Motor neuron (in vitro differentiated cells): ENCODE data around the gene HBEGF. TPM values are rescaled to one million over a fixed set of nuclear protein-coding genes. Genes with fewer than 3 reads are reported as not detected.

ENCODE experiments used
- ATAC-seq, 8 experiments: fragments of 200-7000 bp; cut with Tn5 transposase; replicated peaks in 6 of 8; 2 replicates each; pipeline ENCODE4 v1.8.0; 2021; ENCODE audit warnings: mild to moderate bottlenecking in 8 of 8, moderate library complexity in 8 of 8
- H3K27ac ChIP-seq, 2 donors: fragments of 250-450 bp; sonication (Bioruptor Pico); 2 replicates each; pipeline ENCODE4 v1.9.0; 2021; ENCODE audit warnings: antibody characterized with exemption in 2 of 2, mild to moderate bottlenecking in 2 of 2, moderate library complexity in 1 of 2
- H3K4me1 ChIP-seq, 2 donors: fragments of 250-450 bp; sonication (Bioruptor Pico); replicated peaks in 1 of 2; 2 replicates each; pipeline ENCODE4 v1.6.1; 2021; ENCODE audit warnings: antibody characterized with exemption in 2 of 2, mild to moderate bottlenecking in 2 of 2, moderate library complexity in 1 of 2
- H3K4me3 ChIP-seq, 5 donors: fragments of 250-450 bp; sonication (Bioruptor Pico); 2 replicates each; pipeline ENCODE4 v1.9.0; 2021; ENCODE audit warnings: antibody characterized with exemption in 5 of 5, mild to moderate bottlenecking in 5 of 5, moderate library complexity in 4 of 5
- WGBS, 10 experiments: fragments of 450-650 bp; shearing (Covaris generic); methylation state at CpG; one replicate each; pipeline ENCODE4 v1.0.0; 2022; 5-methylcytosine and 5-hydroxymethylcytosine counted together
- in situ Hi-C, 9 experiments: fragments of 400-800 bp; cut with MboI; loops; one replicate each; pipeline ENCODE4 v1.15.0; 2021; ENCODE audit warnings: low sequenced_read_pairs in 9 of 9, low pct_unique_long_range_greater_than_20kb in 2 of 9; ENCODE audit not compliant: unreplicated experiment in 9 of 9
- total RNA-seq, 8 experiments: library from RNA; unstranded; fragments of 300-600 nt; gene quantifications; 2 replicates each; pipeline versions ENCODE4 v1.2.3 to v1.2.4, GENCODE V29; 2022

HBEGF gene
- total RNA-seq, 8 experiments from 2014 or later, result 0.54 to 36.0 (median 1.9) TPM

DNA sequence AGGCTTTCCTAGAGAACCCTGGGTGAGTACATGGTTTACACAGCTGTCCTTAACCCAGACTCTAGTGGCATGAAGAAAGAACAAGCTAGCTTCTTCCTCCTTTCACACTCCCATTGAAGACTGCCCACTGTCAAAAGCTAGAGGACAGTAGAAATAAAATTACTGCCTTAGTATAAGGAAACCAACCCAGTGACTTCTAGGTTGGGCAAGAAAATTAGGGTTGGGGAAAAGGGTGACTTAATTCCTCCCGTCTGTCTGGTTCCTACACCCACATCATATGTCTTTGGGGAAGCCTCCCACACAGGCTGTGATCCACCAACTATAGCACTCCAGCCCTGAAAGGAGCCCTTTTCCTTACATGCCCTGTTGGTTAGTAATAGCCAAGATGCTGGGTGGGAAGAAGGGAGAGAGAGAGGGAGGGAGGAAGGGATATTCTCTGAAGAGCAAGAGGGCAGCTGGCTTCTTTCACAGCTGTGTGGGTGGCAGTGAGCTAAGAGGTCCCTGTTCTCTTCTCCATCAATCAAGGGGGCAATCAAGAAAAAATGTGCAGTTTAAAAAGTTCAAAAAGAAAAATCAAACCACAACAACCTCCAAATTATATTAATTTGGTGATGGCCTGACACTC lies 21.7 kb downstream of the HBEGF start:
- H3K4me1 ChIP-seq, result peaks cover 0 to 8% of the 10 kb centered on the region in 2 donors
- in situ Hi-C loops, result no loop called here
- H3K27ac ChIP-seq, result no peak overlapping the region
- H3K4me3 ChIP-seq, result no peak overlapping the region
- ATAC-seq, result no peak
- 0 to 100% (median 40%) methylated on average over 1 of the region's 1 CpG; no CpG with 5 or more reads in 3 of the 10 experiments for WGBS, 10 experiments

DNA sequence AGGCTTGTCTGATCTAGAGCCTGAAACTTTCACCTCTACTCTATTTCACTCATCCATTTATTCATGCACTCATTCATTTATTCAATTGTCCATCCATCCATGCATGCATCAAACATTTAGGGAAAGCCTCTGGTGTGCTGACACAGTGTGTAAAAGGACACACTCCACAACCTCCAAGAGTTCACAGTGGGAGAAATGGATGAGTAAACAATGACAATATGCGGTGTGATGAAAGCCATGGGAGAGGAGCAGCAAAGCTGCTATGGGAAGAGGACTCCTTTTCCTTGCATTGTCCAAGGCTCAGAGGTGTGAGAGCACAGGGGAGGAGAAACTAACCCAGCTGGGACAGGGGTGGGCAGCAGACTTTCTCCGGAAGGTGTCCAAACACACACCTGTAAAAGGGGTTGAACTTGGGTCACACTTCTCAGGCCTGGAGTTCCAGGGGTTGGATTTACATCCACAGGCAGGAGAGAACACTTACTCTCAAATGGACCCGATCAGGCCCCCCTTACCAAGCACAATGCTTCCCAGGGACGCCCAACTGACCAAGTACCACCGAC lies 22.3 kb downstream of the HBEGF start:
- Histone ChIP-seq H3K4me1 (peaks cover 0 to 8% of the 10 kb centered on the region in 2 donors), H3K27ac (no peak overlapping the region), H3K4me3 (no peak overlapping the region)
- 40 to 100% (median 69%) methylated on average over 1 to 2 of the region's 5 CpGs; no CpG with 5 or more reads in 4 of the 10 experiments for WGBS, 10 experiments
- in situ Hi-C loops, result no loop called here
- ATAC-seq, result no peak

DNA sequence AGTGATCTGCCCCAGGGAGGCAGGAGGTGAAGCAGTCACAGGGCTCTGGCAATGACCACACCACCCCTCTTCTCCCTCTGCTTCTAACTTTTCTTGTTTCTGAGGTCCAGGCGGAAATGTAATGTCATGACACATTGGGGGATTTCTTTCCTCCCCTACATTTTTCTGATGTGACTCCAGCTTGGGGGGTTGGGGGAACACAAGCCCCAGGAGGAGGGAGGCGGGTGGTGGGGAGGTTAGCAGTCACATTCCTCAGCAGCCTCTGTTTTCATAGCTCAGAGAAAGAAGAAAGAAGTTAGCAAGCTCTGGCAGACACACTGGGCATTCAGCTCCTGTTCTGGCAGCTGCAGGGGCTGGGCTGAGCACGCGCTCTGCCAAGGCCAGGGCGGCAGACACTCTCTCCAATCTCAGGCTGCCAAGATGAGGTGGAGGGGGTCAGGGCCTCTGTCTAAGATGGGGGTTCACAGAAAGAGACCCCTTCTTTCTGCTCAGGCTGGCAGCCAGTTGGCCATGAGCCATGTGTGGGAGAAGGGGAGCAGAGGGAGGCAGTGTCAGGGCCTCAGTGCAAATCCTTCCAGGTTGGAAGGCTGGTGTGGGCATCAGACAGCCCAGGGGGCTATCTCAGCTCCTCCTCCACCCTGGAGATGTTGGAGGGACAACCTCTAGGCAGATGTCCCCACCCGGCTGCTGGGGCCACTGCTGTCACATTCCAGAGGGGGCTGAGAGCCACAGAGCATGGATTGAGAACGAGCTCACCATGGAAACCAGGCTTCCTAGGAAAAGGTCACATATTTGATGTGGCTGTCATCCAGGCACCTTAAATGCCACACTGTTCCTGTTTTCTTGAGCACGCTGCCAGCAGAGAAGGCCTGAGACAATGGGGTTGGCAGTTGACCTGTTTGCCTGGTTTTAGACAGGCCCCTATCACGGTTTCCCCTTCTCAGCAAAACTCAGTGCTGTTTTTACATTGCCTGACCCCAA lies 23.4 kb downstream of the HBEGF start:
- 40 to 100% (median 72%) methylated on average over 1 to 4 of the region's 9 CpGs; no CpG with 5 or more reads in 3 of the 10 experiments for WGBS, 10 experiments
- in situ Hi-C loops, result no loop called here
- peak in 3 of 8 experiments; percentile 42 to 82 (median 59) for ATAC-seq
- Histone ChIP-seq H3K4me3 (no peak overlapping the region), H3K27ac (no peak overlapping the region), H3K4me1 (peaks cover 0 to 8% of the 10 kb centered on the region in 2 donors)

DNA sequence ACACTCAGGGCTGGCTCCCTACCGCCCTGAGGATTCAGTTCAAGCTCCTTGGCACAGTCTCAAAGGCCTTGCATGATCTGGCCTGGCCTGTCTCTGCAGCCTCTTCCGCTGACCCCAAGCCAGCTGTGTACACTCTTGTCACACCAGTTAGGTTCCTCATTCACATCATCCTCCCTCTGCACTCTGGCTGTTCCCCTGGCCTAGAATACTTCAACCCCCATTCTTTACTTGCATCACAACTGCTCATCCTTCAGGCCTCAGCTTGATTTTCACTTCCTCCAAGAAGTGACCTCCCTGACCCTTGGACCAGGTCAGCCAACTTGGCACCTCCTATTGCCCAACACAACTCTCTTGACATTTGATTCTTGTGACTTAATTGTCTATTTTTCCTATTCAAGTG lies 24.6 kb downstream of the HBEGF start:
- Histone ChIP-seq H3K27ac (no peak overlapping the region), H3K4me1 (peaks cover 0 to 2% of the 10 kb centered on the region in 2 donors), H3K4me3 (no peak overlapping the region)
- in situ Hi-C loops, result no loop called here
- WGBS, 10 experiments, result 33 to 100% (median 100%) methylated on average over 1 to 2 of the region's 2 CpGs; no CpG with 5 or more reads in 5 of the 10 experiments
- ATAC-seq, result no peak

DNA sequence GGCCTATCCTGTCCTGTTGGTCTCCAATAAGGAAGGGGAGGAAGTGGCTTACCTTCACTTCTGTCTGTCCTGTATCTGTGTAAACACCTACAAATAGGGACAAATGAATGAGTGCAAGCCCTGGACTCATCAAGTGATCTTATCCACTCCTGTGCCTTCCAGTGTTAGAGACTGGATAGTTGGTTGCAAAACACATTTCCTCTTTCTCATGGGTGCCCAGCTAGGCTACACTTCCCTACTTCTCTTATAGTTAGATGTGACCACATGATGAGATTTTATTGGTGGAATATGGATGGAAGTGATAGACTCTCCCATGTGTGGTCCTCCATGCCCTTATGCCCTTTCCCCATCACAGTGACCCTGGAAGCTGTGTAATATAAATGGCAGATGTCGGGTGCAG lies 26.6 kb downstream of the HBEGF start:
- in situ Hi-C loops, result no loop called here
- ATAC-seq, result no peak
- peaks cover 0 to 2% of the 10 kb centered on the region in 2 donors for H3K4me1 ChIP-seq
- WGBS, 10 experiments, result 80 to 83% methylated on average over 1 of the region's 1 CpG; no CpG with 5 or more reads in 8 of the 10 experiments
- no peak overlapping the region for H3K27ac ChIP-seq
- H3K4me3 ChIP-seq, result no peak overlapping the region

DNA sequence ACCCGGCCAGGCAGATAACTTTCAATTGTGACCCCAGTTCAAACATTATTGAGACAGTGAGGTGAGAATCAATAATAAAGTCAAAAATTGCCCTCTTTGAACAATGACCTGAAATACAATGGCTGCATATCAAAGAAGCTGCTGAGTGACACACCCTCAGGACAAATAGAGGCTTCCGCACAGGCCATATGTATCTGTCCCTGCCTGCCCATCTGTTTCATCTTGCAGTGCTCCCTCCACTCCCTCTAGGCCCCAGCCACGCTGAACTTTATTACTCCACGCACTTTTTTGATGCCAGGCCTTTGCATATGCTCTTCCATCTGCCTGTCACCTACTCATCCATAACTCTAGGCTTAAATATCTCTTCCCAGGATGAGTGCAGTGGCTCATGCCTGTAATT lies 27.6 kb downstream of the HBEGF start:
- no peak overlapping the region for H3K27ac ChIP-seq
- in situ Hi-C loops, result no loop called here
- no peak overlapping the region for H3K4me3 ChIP-seq
- ATAC-seq, result no peak
- peaks cover 0 to 2% of the 10 kb centered on the region in 2 donors for H3K4me1 ChIP-seq
- WGBS, 10 experiments, result 36 to 100% (median 80%) methylated on average over 1 to 4 of the region's 4 CpGs; no CpG with 5 or more reads in 3 of the 10 experiments

DNA sequence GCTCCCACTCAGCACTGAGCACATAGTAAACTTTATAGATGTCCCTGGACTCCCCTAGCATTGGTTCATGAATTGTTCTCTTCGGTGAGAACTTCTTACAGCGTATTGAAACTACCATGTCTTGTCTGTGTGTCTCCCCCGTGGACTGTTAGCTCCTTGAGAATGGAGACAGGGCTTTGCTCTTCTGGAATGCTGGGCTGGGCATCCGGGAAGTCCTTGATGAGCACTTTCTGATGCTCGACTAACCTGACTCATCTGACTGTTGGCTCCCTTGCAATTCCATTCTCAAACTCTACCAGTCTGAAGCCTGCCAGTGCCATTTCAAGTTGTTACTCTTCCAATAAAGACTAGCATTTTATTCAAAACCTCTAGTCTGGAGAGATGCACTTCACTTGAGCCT lies 28.5 kb downstream of the HBEGF start:
- no peak overlapping the region for H3K27ac ChIP-seq
- 27 to 92% (median 79%) methylated on average over 1 to 5 of the region's 5 CpGs; no CpG with 5 or more reads in 3 of the 10 experiments for WGBS, 10 experiments
- ATAC-seq, result peak in 3 of 8 experiments; percentile 42 to 74 (median 56)
- no peak overlapping the region for H3K4me3 ChIP-seq
- in situ Hi-C loops, result no loop called here
- H3K4me1 ChIP-seq, result no peaks in the 10 kb centered on the region

DNA sequence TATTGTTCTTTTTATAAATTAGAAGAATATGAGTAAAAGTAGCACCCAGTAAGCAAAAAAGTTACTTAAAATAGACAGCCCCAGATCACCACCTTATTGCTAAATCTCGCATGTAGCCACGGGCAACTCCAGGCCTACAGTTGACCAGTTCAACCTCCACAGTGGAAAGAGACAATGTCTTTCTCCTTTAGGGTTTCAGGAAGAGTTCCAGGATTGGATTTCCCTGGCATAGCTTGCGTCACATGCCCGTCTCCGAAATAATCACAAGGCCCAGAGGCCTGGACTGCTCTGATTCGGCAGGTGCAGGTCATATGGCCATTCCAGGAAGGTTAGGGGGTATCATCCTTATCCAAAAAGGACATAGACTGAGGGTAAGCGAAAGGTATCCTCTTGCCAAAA lies 33.6 kb downstream of the HBEGF start:
- Histone ChIP-seq H3K4me1 (no peaks in the 10 kb centered on the region), H3K27ac (no peak overlapping the region), H3K4me3 (no peak overlapping the region)
- in situ Hi-C loops, result no loop called here
- ATAC-seq, result no peak
- WGBS, 10 experiments, result 85 to 100% (median 88%) methylated on average over 1 to 7 of the region's 7 CpGs; no CpG with 5 or more reads in 2 of the 10 experiments

DNA sequence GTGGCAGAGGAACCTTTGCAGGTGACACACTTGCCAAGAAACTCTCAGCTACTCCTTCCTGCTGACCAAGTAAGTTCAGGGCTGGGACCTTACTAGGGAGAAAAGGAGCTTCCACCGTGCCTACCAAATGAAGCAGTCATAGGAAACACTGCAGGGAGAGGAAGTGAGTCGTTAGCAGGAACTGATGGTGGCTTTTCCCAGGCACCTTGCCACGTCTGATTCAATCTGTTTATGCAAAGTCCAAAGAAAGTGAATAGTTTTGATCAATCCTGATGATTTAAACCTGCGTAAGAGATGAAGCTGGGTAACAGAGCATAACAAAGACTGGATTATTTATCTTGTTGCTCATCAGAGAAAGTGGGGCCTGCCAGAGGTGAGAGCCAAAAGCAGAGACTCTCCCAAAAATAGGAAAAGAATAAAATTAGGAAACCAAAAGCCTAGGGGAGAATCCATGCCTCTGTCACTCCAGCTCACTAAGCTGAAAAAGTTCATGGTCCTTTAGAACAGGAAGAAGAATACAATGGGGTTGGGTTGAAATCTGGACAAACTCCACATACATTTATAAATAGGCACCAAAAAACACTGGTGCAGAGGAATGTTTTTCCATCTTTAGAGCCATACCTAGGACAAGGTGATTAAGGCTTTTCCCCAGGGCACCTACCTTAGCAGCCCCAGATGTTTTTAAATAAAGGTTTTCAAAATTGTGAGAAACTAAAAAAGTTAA lies 34.2 kb downstream of the HBEGF start:
- 0 to 80% (median 30%) methylated on average over 1 to 4 of the region's 4 CpGs; no CpG with 5 or more reads in 1 of the 10 experiments for WGBS, 10 experiments
- in situ Hi-C loops, result no loop called here
- Histone ChIP-seq H3K27ac (no peak overlapping the region), H3K4me1 (no peaks in the 10 kb centered on the region), H3K4me3 (no peak overlapping the region)
- ATAC-seq, result peak in 2 of 8 experiments; percentile 60 to 75

DNA sequence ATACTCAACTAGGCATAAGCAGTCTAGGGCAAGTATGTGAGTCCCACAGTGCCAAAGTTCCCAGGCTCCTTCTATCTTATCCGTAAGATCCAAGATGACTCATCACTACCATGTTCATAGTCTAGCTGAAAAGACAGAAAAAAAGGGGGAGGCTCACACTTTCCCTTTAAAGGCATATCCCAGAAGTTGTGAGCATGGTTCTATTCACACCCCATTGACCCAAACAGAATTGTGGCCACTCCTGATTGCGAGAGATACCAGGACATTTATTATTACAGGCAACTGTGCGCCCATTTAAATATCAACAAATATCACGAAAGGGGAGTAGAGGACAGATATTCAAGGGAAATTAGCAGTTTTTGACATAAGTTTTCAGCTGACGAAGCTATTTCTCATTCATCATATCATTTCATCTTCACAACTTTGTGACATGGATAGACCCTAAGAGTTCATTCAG lies 35.4 kb downstream of the HBEGF start:
- H3K27ac ChIP-seq, result no peak overlapping the region
- peak in 7 of 8 experiments; percentile 57 to 85 (median 73) for ATAC-seq
- H3K4me3 ChIP-seq, result no peak overlapping the region
- WGBS, 10 experiments, result 42 to 90% (median 74%) methylated on average over 2 to 5 of the region's 5 CpGs; no CpG with 5 or more reads in 3 of the 10 experiments
- in situ Hi-C loops, result no loop called here
- no peaks in the 10 kb centered on the region for H3K4me1 ChIP-seq

DNA sequence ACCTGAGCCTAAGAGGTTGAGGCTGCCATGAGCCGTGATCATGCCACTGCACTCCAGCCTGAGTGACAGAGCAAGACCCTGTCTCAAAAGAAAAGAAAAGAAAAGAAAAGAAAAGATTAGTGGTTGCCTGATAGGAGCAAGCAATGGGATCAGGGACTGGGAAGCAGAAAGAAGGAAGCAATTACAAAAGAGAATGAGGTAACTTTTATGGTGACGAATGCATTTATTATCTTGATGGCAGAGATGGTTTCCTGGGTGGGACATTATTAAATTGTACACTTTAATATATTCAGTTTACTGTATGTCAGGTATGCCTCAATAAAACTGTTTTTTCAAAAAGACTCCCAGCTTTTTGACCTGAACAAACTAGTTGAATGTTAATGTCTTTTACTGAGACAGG lies 36.0 kb downstream of the HBEGF start:
- no peak for ATAC-seq
- Histone ChIP-seq H3K4me3 (no peak overlapping the region), H3K4me1 (no peaks in the 10 kb centered on the region), H3K27ac (no peak overlapping the region)
- in situ Hi-C loops, result no loop called here
- WGBS, 10 experiments, result 38 to 100% (median 66%) methylated on average over 1 to 2 of the region's 2 CpGs; no CpG with 5 or more reads in 2 of the 10 experiments

DNA sequence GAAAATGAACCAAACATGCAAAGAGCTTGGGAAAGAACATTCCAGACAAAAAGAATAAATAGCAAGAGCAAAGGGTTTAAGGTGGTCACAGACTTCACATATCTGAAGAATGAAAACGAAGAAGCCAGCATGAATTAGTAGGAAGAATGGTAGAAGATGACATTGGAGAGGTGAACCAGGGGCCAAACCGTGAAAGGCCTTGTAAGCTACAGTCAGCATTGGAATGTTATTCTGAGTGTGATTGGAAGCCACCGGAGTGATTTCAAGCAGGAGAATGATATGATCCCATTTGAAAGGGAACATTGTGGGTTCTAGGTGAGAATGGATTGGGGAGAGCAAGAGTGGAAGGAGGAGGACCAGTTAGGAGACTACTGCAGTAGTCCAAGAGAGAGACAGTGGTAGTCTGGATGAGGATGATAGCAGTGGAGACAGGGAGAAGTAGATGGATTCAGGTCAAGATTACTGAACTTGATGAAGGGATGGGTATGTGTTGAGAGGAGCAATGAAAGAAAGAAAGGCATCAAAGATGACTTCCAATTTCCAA lies 36.6 kb downstream of the HBEGF start:
- WGBS, 10 experiments, result 38 to 96% (median 84%) methylated on average over 2 to 3 of the region's 3 CpGs
- no peak for ATAC-seq
- Histone ChIP-seq H3K4me3 (no peak overlapping the region), H3K4me1 (no peaks in the 10 kb centered on the region), H3K27ac (no peak overlapping the region)
- in situ Hi-C loops, result no loop called here
